Measurements from ENCODE around the gene ADAM17.

- no peak for TF ChIP-seq CTCF (IDR thresholded peaks at IDR 0.05; ENCODE audit: insufficient read depth, low read depth, low read length)
- no peak for TF ChIP-seq EZH2 (IDR thresholded peaks at IDR 0.05; ENCODE audit: insufficient read depth, low read length)
Observed at GRCh38 chr2:9462886-9463697, 92.5 kb downstream of the ADAM17 start.

Data from astrocyte (in vitro differentiated cells and primary cell).